Astrocyte (in vitro differentiated cells and primary cell): Measurements from ENCODE around the gene PTPN20.

Experiments used
- EZH2 ChIP-seq: IDR thresholded peaks from 2 replicates; pipeline ENCODE4 v1.6.1; 2012; ENCODE audit warnings: mild to moderate bottlenecking, low read length, inconsistent platforms; ENCODE audit not compliant: insufficient read depth
- TF ChIP-seq, protein P1 (sequence below): IDR thresholded peaks from 2 replicates; pipeline ENCODE4 v1.5.1; 2011; ENCODE audit warnings: low read depth, mild to moderate bottlenecking, inconsistent platforms, low read length, moderate library complexity; ENCODE audit not compliant: insufficient read depth

GRCh38 chr10:47031211-47031900, 120.1 kb downstream of the PTPN20 start:
- TF ChIP-seq, protein P1, sequence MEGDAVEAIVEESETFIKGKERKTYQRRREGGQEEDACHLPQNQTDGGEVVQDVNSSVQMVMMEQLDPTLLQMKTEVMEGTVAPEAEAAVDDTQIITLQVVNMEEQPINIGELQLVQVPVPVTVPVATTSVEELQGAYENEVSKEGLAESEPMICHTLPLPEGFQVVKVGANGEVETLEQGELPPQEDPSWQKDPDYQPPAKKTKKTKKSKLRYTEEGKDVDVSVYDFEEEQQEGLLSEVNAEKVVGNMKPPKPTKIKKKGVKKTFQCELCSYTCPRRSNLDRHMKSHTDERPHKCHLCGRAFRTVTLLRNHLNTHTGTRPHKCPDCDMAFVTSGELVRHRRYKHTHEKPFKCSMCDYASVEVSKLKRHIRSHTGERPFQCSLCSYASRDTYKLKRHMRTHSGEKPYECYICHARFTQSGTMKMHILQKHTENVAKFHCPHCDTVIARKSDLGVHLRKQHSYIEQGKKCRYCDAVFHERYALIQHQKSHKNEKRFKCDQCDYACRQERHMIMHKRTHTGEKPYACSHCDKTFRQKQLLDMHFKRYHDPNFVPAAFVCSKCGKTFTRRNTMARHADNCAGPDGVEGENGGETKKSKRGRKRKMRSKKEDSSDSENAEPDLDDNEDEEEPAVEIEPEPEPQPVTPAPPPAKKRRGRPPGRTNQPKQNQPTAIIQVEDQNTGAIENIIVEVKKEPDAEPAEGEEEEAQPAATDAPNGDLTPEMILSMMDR = no peak
- no peak for TF ChIP-seq EZH2
